T-cell (primary cell): ENCODE results near the gene EGFL8. TPM values are rescaled to one million over a fixed set of nuclear protein-coding genes. Genes with fewer than 3 reads are reported as not detected.

Experiments
- ATAC-seq, 4 experiments: fragments of 200-7000 bp in 3 of 4; fragments of 150-1000 bp in 1 of 4; cut with Tn5 transposase; replicated peaks in 1 of 4; 1 replicate in 3 of 4; 2 replicates in 1 of 4; pipeline ENCODE4 v1.10.0; 2021; ENCODE audit warnings: moderate library complexity in 3 of 4, mild to moderate bottlenecking in 2 of 4, moderate number of reproducible peaks in 1 of 4
- CTCF ChIA-PET, 2 donors: fragments of 300-600 bp; sonication (Branson Sonifier 250); formaldehyde crosslinking; loops; one replicate each; lab custom pipeline; 2022; ENCODE audit warnings: antibody characterized with exemption in 2 of 2; lab: Charles Lee
- POLR2A ChIA-PET, 2 donors: fragments of 300-600 bp; sonication (Branson Sonifier 250); formaldehyde crosslinking; loops; one replicate each; lab custom pipeline; 2022; ENCODE audit warnings: antibody characterized with exemption in 2 of 2; lab: Charles Lee
- DNase-seq, 35 experiments: peaks; one replicate each; pipeline versions ENCODE4 v3.0.0 to v3.0.0-alpha.2; 2013 to 2023
- H3K27ac ChIP-seq: one replicate; pipeline ENCODE4 v1.5.1; 2013; ENCODE audit warnings: low read length
- H3K27me3 ChIP-seq, 2 experiments: replicated peaks in 1 of 2; 1 replicate in 1 of 2; 2 replicates in 1 of 2; pipeline versions ENCODE4 v1.6.1 to v1.7.0; 2013; ENCODE audit warnings: low read length in 1 of 2, mixed read lengths in 1 of 2; ENCODE audit not compliant: control insufficient read depth in 2 of 2, insufficient read depth in 2 of 2; ENCODE audit errors: extremely low read depth in 1 of 2
- H3K36me3 ChIP-seq, 2 donors: 1 replicate in 1 of 2; 2 replicates in 1 of 2; pipeline versions ENCODE4 v1.6.1 to v1.7.0; 2013; ENCODE audit warnings: low read length in 1 of 2; ENCODE audit not compliant: control insufficient read depth in 2 of 2, insufficient read depth in 1 of 2; ENCODE audit errors: extremely low read depth in 1 of 2
- H3K4me1 ChIP-seq, 2 experiments: 1 replicate in 1 of 2; 2 replicates in 1 of 2; pipeline versions ENCODE4 v1.6.1 to v1.7.0; 2013; ENCODE audit warnings: low read length in 2 of 2, mixed read lengths in 1 of 2; ENCODE audit not compliant: insufficient read depth in 2 of 2, control insufficient read depth in 1 of 2; ENCODE audit errors: extremely low read depth in 1 of 2
- H3K4me3 ChIP-seq, 2 donors: 1 replicate in 1 of 2; 2 replicates in 1 of 2; pipeline versions ENCODE4 v1.5.1 to v1.7.0; 2013; ENCODE audit warnings: mild to moderate bottlenecking in 2 of 2, low read length in 1 of 2, moderate library complexity in 1 of 2; ENCODE audit not compliant: control insufficient read depth in 1 of 2; ENCODE audit errors: extremely low read depth in 1 of 2
- H3K9me3 ChIP-seq: 2 replicates; pipeline ENCODE4 v1.7.0; 2013
- H3K27ac Mint-ChIP-seq, 2 donors: one replicate each; pipeline ENCODE4 v1.8.0; 2020 to 2021; ENCODE audit warnings: mild to moderate bottlenecking in 2 of 2, mixed read lengths in 2 of 2
- H3K27me3 Mint-ChIP-seq, 2 donors: one replicate each; pipeline ENCODE4 v1.8.0; 2021 to 2022; ENCODE audit warnings: mixed read lengths in 2 of 2
- H3K36me3 Mint-ChIP-seq: one replicate; pipeline ENCODE4 v1.8.0; 2021; ENCODE audit warnings: mixed read lengths
- H3K4me1 Mint-ChIP-seq, 3 donors: one replicate each; pipeline ENCODE4 v1.8.0; 2020 to 2022; ENCODE audit warnings: mixed read lengths in 3 of 3, mild to moderate bottlenecking in 1 of 3
- H3K4me3 Mint-ChIP-seq, 3 donors: one replicate each; pipeline ENCODE4 v1.8.0; 2020 to 2022; ENCODE audit warnings: mild to moderate bottlenecking in 3 of 3, mixed read lengths in 3 of 3, moderate library complexity in 3 of 3
- H3K9me3 Mint-ChIP-seq, 3 donors: one replicate each; pipeline ENCODE4 v1.8.0; 2020 to 2022; ENCODE audit warnings: mixed read lengths in 3 of 3
- WGBS: methylation state at CpG from one replicate; pipeline ENCODE4 v1.1.5; 2013; ENCODE audit warnings: missing lambda C conversion rate; ENCODE audit not compliant: insufficient coverage; 5-methylcytosine and 5-hydroxymethylcytosine counted together
- total RNA-seq, 35 experiments: library from RNA in 6 of 35; stranded (reverse) in 6 of 35; fragments of 120-200 nt in 1 of 35; gene quantifications; one replicate each; pipeline versions ENCODE4 v1.2.1 to v1.2.4 and lab custom pipeline; 2013 to 2026

Gene EGFL8
- total RNA-seq, 5 donors from 2014 or later (not counting 1 experiment from before 2014, with no cell fraction given) = 13.9 to 18.9 (median 16.9) TPM

DNA sequence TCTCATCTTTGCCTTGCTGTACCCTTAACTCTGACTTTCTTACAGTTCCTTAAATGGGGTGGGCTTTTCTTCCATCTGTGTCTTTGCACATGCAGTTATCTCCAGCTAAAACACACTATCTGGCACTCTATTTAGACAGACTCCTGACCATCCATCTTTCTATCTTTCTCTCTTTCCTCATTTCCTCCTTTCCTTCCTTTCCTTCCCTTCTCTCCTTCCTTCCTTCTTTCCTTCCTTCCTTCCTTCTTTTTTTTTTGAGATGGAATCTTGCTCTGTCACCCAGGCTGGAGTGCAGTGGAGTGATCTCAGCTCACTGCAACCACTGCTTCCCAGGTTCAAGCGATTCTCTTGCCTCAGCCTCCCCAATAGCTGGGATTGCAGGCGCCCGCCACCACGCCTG, 51.2 kb downstream of the EGFL8 start:
- Histone ChIP-seq H3K4me1 (no peaks in the 10 kb centered on the region), H3K9me3 (no peaks in the 10 kb centered on the region), H3K4me3 (no peak overlapping the region), H3K27me3 (peaks cover 0 to 14% of the 10 kb centered on the region in 2 experiments), H3K36me3 (no peaks in the 10 kb centered on the region), H3K27ac (no peak overlapping the region)
- WGBS = no CpG with 5 or more reads among the region's 4 CpGs
- no peak for ATAC-seq
- POLR2A ChIA-PET = no interaction called here
- no peaks in the 10 kb centered on the region for H3K9me3 Mint-ChIP-seq
- H3K36me3 Mint-ChIP-seq = no peaks in the 10 kb centered on the region
- peaks cover 3 to 5% of the 10 kb centered on the region in 2 donors for H3K27me3 Mint-ChIP-seq
- no peak overlapping the region for H3K27ac Mint-ChIP-seq
- DNase-seq = no peak
- H3K4me1 Mint-ChIP-seq = no peaks in the 10 kb centered on the region
- H3K4me3 Mint-ChIP-seq = no peak overlapping the region
- CTCF ChIA-PET = no interaction called here

- H3K27me3 ChIP-seq = peaks cover 0 to 20% of the 10 kb centered on the region in 2 experiments
- Mint-ChIP-seq H3K4me1 (no peaks in the 10 kb centered on the region), H3K4me3 (no peak overlapping the region), H3K36me3 (no peaks in the 10 kb centered on the region), H3K27ac (no peak overlapping the region), H3K27me3 (peaks cover 3 to 5% of the 10 kb centered on the region in 2 donors), H3K9me3 (no peaks in the 10 kb centered on the region)
- ChIA-PET POLR2A (no interaction called here), CTCF (no interaction called here)
- no peaks in the 10 kb centered on the region for H3K9me3 ChIP-seq
- H3K27ac ChIP-seq = no peak overlapping the region
- H3K36me3 ChIP-seq = no peaks in the 10 kb centered on the region
- WGBS = 87% methylated on average over 7 of the region's 10 CpGs
- no peak overlapping the region for H3K4me3 ChIP-seq
- no peak for DNase-seq
- no peak for ATAC-seq
- no peaks in the 10 kb centered on the region for H3K4me1 ChIP-seq
Observed at GRCh38 chr6:32216285-32216684, 51.9 kb downstream of the EGFL8 start.

DNA sequence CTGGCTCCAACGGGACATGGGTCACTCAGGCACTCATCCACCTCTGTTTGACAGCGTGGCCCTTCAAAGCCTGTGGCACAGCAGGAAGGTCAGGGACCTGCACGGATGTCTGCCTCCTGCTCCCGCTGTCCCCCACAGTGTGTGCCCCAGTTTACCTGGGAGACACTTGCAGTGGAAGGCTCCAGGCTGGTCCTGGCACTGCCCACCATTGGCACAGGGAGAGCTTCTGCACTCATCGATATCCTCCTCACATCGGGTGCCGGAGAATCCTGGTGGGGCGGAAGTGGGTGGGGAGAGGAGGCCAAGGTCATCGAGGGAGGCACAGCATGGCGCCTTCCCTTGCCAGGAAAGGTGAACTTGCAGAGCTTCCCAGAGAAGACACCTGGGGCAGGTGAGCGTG, 52.6 kb downstream of the EGFL8 start:
- no peaks in the 10 kb centered on the region for H3K9me3 Mint-ChIP-seq
- H3K4me3 ChIP-seq = no peak overlapping the region
- H3K36me3 Mint-ChIP-seq = no peaks in the 10 kb centered on the region
- H3K27me3 Mint-ChIP-seq = peaks cover 3 to 5% of the 10 kb centered on the region in 2 donors
- 84% methylated on average over 6 of the region's 11 CpGs for WGBS
- H3K27me3 ChIP-seq = peaks cover 0 to 27% of the 10 kb centered on the region in 2 experiments
- H3K27ac ChIP-seq = no peak overlapping the region
- no peak overlapping the region for H3K4me3 Mint-ChIP-seq
- peaks cover 0 to under 1% (median 0%) of the 10 kb centered on the region in 3 donors for H3K4me1 Mint-ChIP-seq
- H3K4me1 ChIP-seq = peaks cover 0 to 4% of the 10 kb centered on the region in 2 experiments
- no peak for DNase-seq
- ChIA-PET POLR2A (no interaction called here), CTCF (no interaction called here)
- H3K36me3 ChIP-seq = no peaks in the 10 kb centered on the region
- no peaks in the 10 kb centered on the region for H3K9me3 ChIP-seq
- no peak for ATAC-seq
- no peak overlapping the region for H3K27ac Mint-ChIP-seq

Other genes with a start within 250 kb of the EGFL8 start
- 1 to 10 TPM; 1.3 to 5.1 (median 3.7) TPM for gene C2, start 236.9 kb upstream of the EGFL8 start, total RNA-seq
- 1 to 10 TPM in 3 of 5 donors, not detected in 2; 1.3 to 2.2 (median 1.8) TPM for gene CFB, start 218.5 kb upstream of the EGFL8 start, total RNA-seq
- 10 to 100 TPM; 47.5 to 51.0 (median 49.4) TPM for gene NELFE, start 205.6 kb upstream of the EGFL8 start, total RNA-seq
- gene SKIC2, start 205.4 kb upstream of the EGFL8 start, total RNA-seq = 100 to 1,000 TPM; 104 to 169 (median 112) TPM
- gene DXO, start 192.5 kb upstream of the EGFL8 start, total RNA-seq = 10 to 100 TPM; 30.2 to 53.2 (median 35.4) TPM
- gene C4A, start 182.5 kb upstream of the EGFL8 start, total RNA-seq = 10 to 100 TPM in 1 of 5 donors, 1 to 10 TPM in 4; 3.5 to 11.6 (median 6.1) TPM
- 1 to 10 TPM; 5.5 to 8.4 (median 7.5) TPM for gene C4B, start 149.8 kb upstream of the EGFL8 start, total RNA-seq
- gene CYP21A2, start 126.2 kb upstream of the EGFL8 start, total RNA-seq = 1 to 10 TPM in 3 of 5 donors, under 1 TPM in 2; 0.43 to 2.2 (median 1.6) TPM
- gene TNXB, start 55.3 kb upstream of the EGFL8 start, total RNA-seq = 10 to 100 TPM in 4 of 5 donors, 1 to 10 TPM in 1; 8.0 to 20.9 (median 15.4) TPM
- 100 to 1,000 TPM; 106 to 151 (median 145) TPM for gene ATF6B, start 36.3 kb upstream of the EGFL8 start, total RNA-seq
- 1 to 10 TPM in 4 of 5 donors, under 1 TPM in 1; 0.83 to 3.7 (median 1.5) TPM for gene FKBPL, start 34.3 kb upstream of the EGFL8 start, total RNA-seq
- gene PRRT1, start 12.7 kb upstream of the EGFL8 start, total RNA-seq = 1 to 10 TPM; 1.7 to 3.3 (median 2.3) TPM
- 10 to 100 TPM; 11.2 to 25.6 (median 19.3) TPM for gene PPT2, start 10.5 kb upstream of the EGFL8 start, total RNA-seq
- 10 to 100 TPM; 23.5 to 34.6 (median 31.0) TPM for gene AGPAT1, start 11.5 kb downstream of the EGFL8 start, total RNA-seq
- gene RNF5, start 13.8 kb downstream of the EGFL8 start, total RNA-seq = 10 to 100 TPM; 23.6 to 49.3 (median 44.6) TPM
- 10 to 100 TPM; 42.6 to 81.4 (median 67.7) TPM for gene AGER, start 19.7 kb downstream of the EGFL8 start, total RNA-seq
- gene PBX2, start 25.6 kb downstream of the EGFL8 start, total RNA-seq = 100 to 1,000 TPM; 124 to 171 (median 148) TPM
- gene GPSM3, start 28.0 kb downstream of the EGFL8 start, total RNA-seq = 100 to 1,000 TPM; 267 to 311 (median 274) TPM
- gene NOTCH4, start 59.5 kb downstream of the EGFL8 start, total RNA-seq = 1 to 10 TPM in 3 of 5 donors, under 1 TPM in 2; 0.70 to 1.7 (median 1.1) TPM
- gene TSBP1, start 207.3 kb downstream of the EGFL8 start, total RNA-seq = not detected
- not detected for gene BTNL2, start 242.6 kb downstream of the EGFL8 start, total RNA-seq